Mammary epithelial cell (primary cell): ENCODE results near the gene IRF8.

Experiments
- EZH2 ChIP-seq: IDR thresholded peaks from 2 replicates; pipeline ENCODE4 v1.6.1; 2012; ENCODE audit warnings: low read length, inconsistent platforms, borderline replicate concordance
- TF ChIP-seq, protein P1 (sequence below), 2 donors: IDR thresholded peaks in 1 of 2; conservative IDR thresholded peaks in 1 of 2; 2 replicates each; pipeline ENCODE4 v1.5.1; 2011 to 2012; ENCODE audit warnings: inconsistent platforms in 2 of 2, low read length in 2 of 2, mild to moderate bottlenecking in 2 of 2, control low read depth in 1 of 2, low read depth in 1 of 2; ENCODE audit not compliant: insufficient read depth in 1 of 2; ENCODE audit errors: extremely low read depth in 1 of 2

DNA sequence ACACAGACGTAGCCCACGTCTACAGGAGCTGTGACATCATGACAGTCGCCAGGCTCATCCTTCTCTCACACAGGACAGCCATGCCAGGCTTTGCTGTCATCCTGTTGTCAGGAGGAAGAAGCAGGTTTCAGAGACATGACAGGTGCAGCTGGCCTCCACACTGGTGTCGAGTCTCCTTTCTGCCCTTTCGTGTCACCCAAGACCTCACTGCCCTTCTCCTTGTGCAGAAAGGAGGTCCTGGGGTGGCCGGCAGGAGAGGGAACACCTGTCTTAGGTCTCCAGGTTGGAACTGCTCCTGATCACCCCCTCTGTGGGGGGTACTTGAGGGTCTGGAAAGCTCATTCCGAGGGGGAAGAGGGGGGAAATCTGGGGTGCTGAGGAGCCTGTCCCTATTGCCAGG lies 41.6 kb upstream of the IRF8 start:
- TF ChIP-seq, protein P1, sequence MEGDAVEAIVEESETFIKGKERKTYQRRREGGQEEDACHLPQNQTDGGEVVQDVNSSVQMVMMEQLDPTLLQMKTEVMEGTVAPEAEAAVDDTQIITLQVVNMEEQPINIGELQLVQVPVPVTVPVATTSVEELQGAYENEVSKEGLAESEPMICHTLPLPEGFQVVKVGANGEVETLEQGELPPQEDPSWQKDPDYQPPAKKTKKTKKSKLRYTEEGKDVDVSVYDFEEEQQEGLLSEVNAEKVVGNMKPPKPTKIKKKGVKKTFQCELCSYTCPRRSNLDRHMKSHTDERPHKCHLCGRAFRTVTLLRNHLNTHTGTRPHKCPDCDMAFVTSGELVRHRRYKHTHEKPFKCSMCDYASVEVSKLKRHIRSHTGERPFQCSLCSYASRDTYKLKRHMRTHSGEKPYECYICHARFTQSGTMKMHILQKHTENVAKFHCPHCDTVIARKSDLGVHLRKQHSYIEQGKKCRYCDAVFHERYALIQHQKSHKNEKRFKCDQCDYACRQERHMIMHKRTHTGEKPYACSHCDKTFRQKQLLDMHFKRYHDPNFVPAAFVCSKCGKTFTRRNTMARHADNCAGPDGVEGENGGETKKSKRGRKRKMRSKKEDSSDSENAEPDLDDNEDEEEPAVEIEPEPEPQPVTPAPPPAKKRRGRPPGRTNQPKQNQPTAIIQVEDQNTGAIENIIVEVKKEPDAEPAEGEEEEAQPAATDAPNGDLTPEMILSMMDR (conservative IDR thresholded peaks at IDR 0.05 in 1 of 2, IDR thresholded peaks at IDR 0.05 in 1 of 2; ENCODE audit: extremely low read depth in 1 of 2, insufficient read depth in 1 of 2, low read depth in 1 of 2, low read length in 2 of 2), result no peak
- TF ChIP-seq EZH2, result no peak
